Smooth muscle cell (in vitro differentiated cells): ENCODE data around the gene TP53. TPM values are rescaled to one million over a fixed set of nuclear protein-coding genes. Genes with fewer than 3 reads are reported as not detected.

Experiments used
- DNase-seq: peaks from one replicate; lab custom pipeline; 2025; ENCODE audit not compliant: unreplicated experiment; lab: John Stamatoyannopoulos, UW
- H2AFZ ChIP-seq: fragments of 200-600 bp; sonication (generic); 2 replicates; pipeline ENCODE4 v1.6.0; 2016; ENCODE audit warnings: antibody characterized with exemption, low read depth, mild to moderate bottlenecking
- H3F3A ChIP-seq: fragments of 200-600 bp; sonication (generic); 2 replicates; pipeline ENCODE4 v1.6.0; 2017; ENCODE audit warnings: antibody characterized with exemption, low read depth
- H3K27ac ChIP-seq: fragments of 200-600 bp; sonication (generic); 2 replicates; pipeline ENCODE4 v1.5.1; 2016; ENCODE audit warnings: low read depth, mild to moderate bottlenecking
- H3K27me3 ChIP-seq: fragments of 200-600 bp; sonication (generic); 2 replicates; pipeline ENCODE4 v1.6.1; 2016; ENCODE audit warnings: low read depth, mild to moderate bottlenecking
- H3K36me3 ChIP-seq: fragments of 200-600 bp; sonication (generic); 2 replicates; pipeline ENCODE4 v1.5.1; 2016; ENCODE audit warnings: low read depth
- H3K4me1 ChIP-seq: fragments of 200-600 bp; sonication (generic); 2 replicates; pipeline ENCODE4 v1.5.1; 2016; ENCODE audit warnings: low read depth
- H3K4me2 ChIP-seq: fragments of 200-600 bp; sonication (generic); 2 replicates; pipeline ENCODE4 v1.6.0; 2016; ENCODE audit warnings: mild to moderate bottlenecking
- H3K4me3 ChIP-seq: fragments of 200-600 bp; sonication (generic); 2 replicates; pipeline ENCODE4 v1.5.1; 2016; ENCODE audit warnings: mild to moderate bottlenecking
- H3K79me2 ChIP-seq: fragments of 200-600 bp; sonication (generic); 2 replicates; pipeline ENCODE4 v1.6.0; 2016; ENCODE audit warnings: low read depth, mild to moderate bottlenecking
- H3K9ac ChIP-seq: fragments of 200-600 bp; sonication (generic); 2 replicates; pipeline ENCODE4 v1.6.0; 2016; ENCODE audit warnings: low read depth
- H3K9me3 ChIP-seq: fragments of 200-600 bp; sonication (generic); replicated peaks from 2 replicates; pipeline ENCODE4 v1.5.1; 2016; ENCODE audit warnings: low read depth
- H4K20me1 ChIP-seq: fragments of 200-600 bp; sonication (generic); 2 replicates; pipeline ENCODE4 v1.6.0; 2016; ENCODE audit warnings: low read depth
- WGBS: methylation state at CpG from one replicate; pipeline ENCODE4 v1.1.7; 2016; ENCODE audit warnings: low lambda C conversion rate; 5-methylcytosine and 5-hydroxymethylcytosine counted together
- polyA plus RNA-seq: library from polyadenylated mRNA; unstranded; fragments of >200 nt; fragmentation: Nextera tagmentation; extraction: Ambion mirVana; gene quantifications from 2 replicates; pipeline ENCODE4 v1.2.1, GENCODE V29; 2016
- total RNA-seq: library from RNA; depleted of rRNA; stranded (reverse); fragments of >200 nt; gene quantifications from 2 replicates; pipeline ENCODE4 v1.2.3, GENCODE V29; 2014
- TF ChIP-seq, protein P1 (sequence below): fragments of 200-600 bp; sonication (generic); IDR thresholded peaks from 2 replicates; pipeline ENCODE4 v1.5.1; 2017; ENCODE audit warnings: borderline replicate concordance, mild to moderate bottlenecking, antibody characterized with exemption; ENCODE audit not compliant: insufficient read depth, poor library complexity, severe bottlenecking

The TP53 gene
- total and polyA plus RNA-seq, 2 experiments from 2014 or later = 21.1 to 55.1 TPM

GRCh38 chr17:7623661-7624060, 63.6 kb downstream of the TP53 start:
- Histone ChIP-seq H4K20me1 (no peaks in the 10 kb centered on the region), H3K36me3 (no peaks in the 10 kb centered on the region), H2AFZ (no peak overlapping the region), H3K27me3 (no peaks in the 10 kb centered on the region), H3K4me3 (no peak overlapping the region), H3K4me1 (no peaks in the 10 kb centered on the region), H3K27ac (no peak overlapping the region), H3K4me2 (no peak overlapping the region), H3K9me3 (no peaks in the 10 kb centered on the region), H3F3A (no peaks in the 10 kb centered on the region), H3K9ac (no peak overlapping the region), H3K79me2 (peaks cover 8% of the 10 kb centered on the region)
- TF ChIP-seq, protein P1, sequence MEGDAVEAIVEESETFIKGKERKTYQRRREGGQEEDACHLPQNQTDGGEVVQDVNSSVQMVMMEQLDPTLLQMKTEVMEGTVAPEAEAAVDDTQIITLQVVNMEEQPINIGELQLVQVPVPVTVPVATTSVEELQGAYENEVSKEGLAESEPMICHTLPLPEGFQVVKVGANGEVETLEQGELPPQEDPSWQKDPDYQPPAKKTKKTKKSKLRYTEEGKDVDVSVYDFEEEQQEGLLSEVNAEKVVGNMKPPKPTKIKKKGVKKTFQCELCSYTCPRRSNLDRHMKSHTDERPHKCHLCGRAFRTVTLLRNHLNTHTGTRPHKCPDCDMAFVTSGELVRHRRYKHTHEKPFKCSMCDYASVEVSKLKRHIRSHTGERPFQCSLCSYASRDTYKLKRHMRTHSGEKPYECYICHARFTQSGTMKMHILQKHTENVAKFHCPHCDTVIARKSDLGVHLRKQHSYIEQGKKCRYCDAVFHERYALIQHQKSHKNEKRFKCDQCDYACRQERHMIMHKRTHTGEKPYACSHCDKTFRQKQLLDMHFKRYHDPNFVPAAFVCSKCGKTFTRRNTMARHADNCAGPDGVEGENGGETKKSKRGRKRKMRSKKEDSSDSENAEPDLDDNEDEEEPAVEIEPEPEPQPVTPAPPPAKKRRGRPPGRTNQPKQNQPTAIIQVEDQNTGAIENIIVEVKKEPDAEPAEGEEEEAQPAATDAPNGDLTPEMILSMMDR = no peak
- 92% methylated on average over 5 of the region's 5 CpGs for WGBS
- DNase-seq = no peak

DNA sequence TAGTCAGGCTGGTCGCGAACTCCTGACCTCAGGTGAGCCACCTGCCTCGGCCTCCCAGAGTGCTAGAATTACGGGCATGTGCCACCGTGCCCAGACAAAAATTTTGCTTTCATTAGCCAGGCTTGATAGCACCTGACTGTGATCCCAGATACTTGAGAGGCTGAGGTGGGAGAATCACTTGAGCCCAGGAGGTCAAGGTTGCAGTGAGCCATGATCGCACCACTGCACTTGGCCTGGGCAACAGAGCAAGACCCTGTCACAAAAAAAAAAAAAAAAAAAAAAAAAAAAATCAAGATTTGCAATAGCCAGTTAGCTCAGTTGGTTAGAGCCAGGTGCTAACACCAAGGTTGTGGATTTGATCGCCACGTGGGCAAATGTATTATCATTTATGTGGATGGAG, 66.5 kb downstream of the TP53 start:
- Histone ChIP-seq H3F3A (no peaks in the 10 kb centered on the region), H3K4me1 (no peaks in the 10 kb centered on the region), H3K4me3 (no peak overlapping the region), H4K20me1 (no peaks in the 10 kb centered on the region), H2AFZ (no peak overlapping the region), H3K27me3 (no peaks in the 10 kb centered on the region), H3K4me2 (no peak overlapping the region), H3K79me2 (no peaks in the 10 kb centered on the region), H3K27ac (no peak overlapping the region), H3K9ac (no peak overlapping the region), H3K36me3 (no peaks in the 10 kb centered on the region), H3K9me3 (no peaks in the 10 kb centered on the region)
- no peak for DNase-seq
- TF ChIP-seq, protein P1 = no peak
- WGBS = 97% methylated on average over 8 of the region's 8 CpGs

GRCh38 chr17:7618608-7619007, 68.7 kb downstream of the TP53 start:
- Histone ChIP-seq H3K36me3 (no peaks in the 10 kb centered on the region), H3K4me2 (no peak overlapping the region), H3K9ac (no peak overlapping the region), H2AFZ (no peak overlapping the region), H3K4me3 (no peak overlapping the region), H3K27me3 (no peaks in the 10 kb centered on the region), H3K27ac (no peak overlapping the region), H3K9me3 (no peaks in the 10 kb centered on the region), H3K79me2 (peaks cover 5% of the 10 kb centered on the region), H3K4me1 (peaks cover 2% of the 10 kb centered on the region), H4K20me1 (peaks cover 5% of the 10 kb centered on the region), H3F3A (no peaks in the 10 kb centered on the region)
- TF ChIP-seq, protein P1 = no peak
- DNase-seq = no peak
- WGBS = 91% methylated on average over 5 of the region's 5 CpGs

Other genes with a start within 250 kb of the TP53 start
- gene FGF11, start 248.0 kb downstream of the TP53 start, total RNA-seq = 21.3 and 28.5 TPM in 2 replicates
- gene FGF11, start 248.0 kb downstream of the TP53 start, polyA plus RNA-seq = 13.9 and 30.9 TPM in 2 replicates
- gene CHRNB1, start 242.4 kb downstream of the TP53 start, total RNA-seq = 8.9 and 12.2 TPM in 2 replicates
- 19.0 and 22.5 TPM in 2 replicates for gene CHRNB1, start 242.4 kb downstream of the TP53 start, polyA plus RNA-seq
- gene ZBTB4, start 207.9 kb downstream of the TP53 start, total RNA-seq = 24.2 and 25.6 TPM in 2 replicates
- gene ZBTB4, start 207.9 kb downstream of the TP53 start, polyA plus RNA-seq = 22.8 and 26.9 TPM in 2 replicates
- not detected in 2 replicates for gene SLC35G6, start 206.0 kb downstream of the TP53 start, total RNA-seq
- gene SLC35G6, start 206.0 kb downstream of the TP53 start, polyA plus RNA-seq = 0.51 TPM in 1 of 2 replicates, not detected in the other
- 72.0 and 76.0 TPM in 2 replicates for gene POLR2A, start 203.1 kb downstream of the TP53 start, total RNA-seq
- gene POLR2A, start 203.1 kb downstream of the TP53 start, polyA plus RNA-seq = 80.2 and 123 TPM in 2 replicates
- gene TNFSF12, start 138.4 kb downstream of the TP53 start, total RNA-seq = 5.9 and 6.2 TPM in 2 replicates
- gene TNFSF12, start 138.4 kb downstream of the TP53 start, polyA plus RNA-seq = 13.6 and 16.1 TPM in 2 replicates
- gene TNFSF13, start 128.7 kb downstream of the TP53 start, total RNA-seq = 0.18 and 4.1 TPM in 2 replicates
- 0.38 and 1.6 TPM in 2 replicates for gene TNFSF13, start 128.7 kb downstream of the TP53 start, polyA plus RNA-seq
- gene SENP3, start 125.6 kb downstream of the TP53 start, total RNA-seq = 72.1 and 90.3 TPM in 2 replicates
- 33.7 and 35.7 TPM in 2 replicates for gene SENP3, start 125.6 kb downstream of the TP53 start, polyA plus RNA-seq
- gene CD68, start 107.9 kb downstream of the TP53 start, total RNA-seq = 20.7 and 22.7 TPM in 2 replicates
- gene CD68, start 107.9 kb downstream of the TP53 start, polyA plus RNA-seq = 27.5 and 30.2 TPM in 2 replicates
- gene MPDU1, start 103.6 kb downstream of the TP53 start, total RNA-seq = 155 and 228 TPM in 2 replicates
- 70.7 and 75.1 TPM in 2 replicates for gene MPDU1, start 103.6 kb downstream of the TP53 start, polyA plus RNA-seq
- gene SOX15, start 97.4 kb downstream of the TP53 start, total RNA-seq = 13.4 and 16.1 TPM in 2 replicates
- 7.3 and 39.0 TPM in 2 replicates for gene SOX15, start 97.4 kb downstream of the TP53 start, polyA plus RNA-seq
- gene FXR2, start 72.6 kb downstream of the TP53 start, total RNA-seq = 22.8 and 31.1 TPM in 2 replicates
- gene FXR2, start 72.6 kb downstream of the TP53 start, polyA plus RNA-seq = 50.0 and 50.6 TPM in 2 replicates
- gene SAT2, start 59.7 kb downstream of the TP53 start, total RNA-seq = 64.9 and 70.8 TPM in 2 replicates
- gene SAT2, start 59.7 kb downstream of the TP53 start, polyA plus RNA-seq = 68.2 and 74.2 TPM in 2 replicates
- gene SHBG, start 57.4 kb downstream of the TP53 start, total RNA-seq = not detected in 2 replicates
- gene SHBG, start 57.4 kb downstream of the TP53 start, polyA plus RNA-seq = 0.83 and 0.88 TPM in 2 replicates
- 0.27 and 0.85 TPM in 2 replicates for gene ATP1B2, start 36.6 kb downstream of the TP53 start, total RNA-seq
- gene ATP1B2, start 36.6 kb downstream of the TP53 start, polyA plus RNA-seq = 4.1 and 4.4 TPM in 2 replicates
- 8.2 and 8.9 TPM in 2 replicates for gene WRAP53, start 987 bp upstream of the TP53 start, total RNA-seq
- 17.1 and 18.9 TPM in 2 replicates for gene WRAP53, start 987 bp upstream of the TP53 start, polyA plus RNA-seq
- gene EFNB3, start 17.7 kb upstream of the TP53 start, total RNA-seq = 4.8 and 8.1 TPM in 2 replicates
- gene EFNB3, start 17.7 kb upstream of the TP53 start, polyA plus RNA-seq = 6.2 and 6.7 TPM in 2 replicates
- gene DNAH2, start 30.3 kb upstream of the TP53 start, total RNA-seq = 0.49 TPM in 1 of 2 replicates, not detected in the other
- not detected in 2 replicates for gene DNAH2, start 30.3 kb upstream of the TP53 start, polyA plus RNA-seq
- 4.3 and 9.1 TPM in 2 replicates for gene KDM6B, start 146.7 kb upstream of the TP53 start, total RNA-seq
- 5.8 and 11.1 TPM in 2 replicates for gene KDM6B, start 146.7 kb upstream of the TP53 start, polyA plus RNA-seq
- 5.1 and 8.6 TPM in 2 replicates for gene TMEM88, start 167.6 kb upstream of the TP53 start, total RNA-seq
- 12.7 and 16.1 TPM in 2 replicates for gene TMEM88, start 167.6 kb upstream of the TP53 start, polyA plus RNA-seq
- gene NAA38, start 170.1 kb upstream of the TP53 start, total RNA-seq = 30.6 and 76.4 TPM in 2 replicates
- 86.1 and 99.4 TPM in 2 replicates for gene NAA38, start 170.1 kb upstream of the TP53 start, polyA plus RNA-seq
- gene CYB5D1, start 170.5 kb upstream of the TP53 start, total RNA-seq = 8.6 and 9.3 TPM in 2 replicates
- gene CYB5D1, start 170.5 kb upstream of the TP53 start, polyA plus RNA-seq = 6.6 and 7.9 TPM in 2 replicates
- 28.5 and 34.9 TPM in 2 replicates for gene CHD3, start 201.3 kb upstream of the TP53 start, total RNA-seq
- 16.3 and 23.5 TPM in 2 replicates for gene CHD3, start 201.3 kb upstream of the TP53 start, polyA plus RNA-seq
- 3.4 and 5.4 TPM in 2 replicates for gene RNF227, start 228.8 kb upstream of the TP53 start, total RNA-seq
- 3.5 and 5.1 TPM in 2 replicates for gene RNF227, start 228.8 kb upstream of the TP53 start, polyA plus RNA-seq
- gene KCNAB3, start 242.4 kb upstream of the TP53 start, total RNA-seq = 4.6 and 8.7 TPM in 2 replicates
- 4.4 and 5.3 TPM in 2 replicates for gene KCNAB3, start 242.4 kb upstream of the TP53 start, polyA plus RNA-seq
- 53.6 and 56.2 TPM in 2 replicates for gene TRAPPC1, start 244.5 kb upstream of the TP53 start, total RNA-seq
- gene TRAPPC1, start 244.5 kb upstream of the TP53 start, polyA plus RNA-seq = 364 and 392 TPM in 2 replicates
- gene CNTROB, start 244.7 kb upstream of the TP53 start, total RNA-seq = 11.1 and 23.5 TPM in 2 replicates
- 20.6 and 26.3 TPM in 2 replicates for gene CNTROB, start 244.7 kb upstream of the TP53 start, polyA plus RNA-seq